ENCODE data around the gene SOCS1. TPM values are rescaled to one million over a fixed set of nuclear protein-coding genes. Genes with fewer than 3 reads are reported as not detected.

Gene SOCS1
- total and polyA plus RNA-seq, 9 of the 15 experiments (the other 6 are each of a cell fraction or from before 2014, with no cell fraction given): 0.04 to 7.5 (median 2.3) TPM

- BruUV-seq (replicated peaks): no TSS peak
- Histone ChIP-seq H2AFZ (ENCODE audit: low read depth, low read length) (peak overlapping the region; percentile 52; the same call in 1 of the 2 replicates), H3K36me3 (ENCODE audit: control insufficient read depth, insufficient read depth, low read length) (no peaks in the 10 kb centered on the region), H3K79me2 (ENCODE audit: control insufficient read depth, insufficient read depth, low read length) (no peaks in the 10 kb centered on the region), H3K4me1 (replicated peaks in 1 of 2; ENCODE audit: control insufficient read depth in 2 of 2, insufficient read depth in 2 of 2, low read length in 2 of 2) (peaks cover 0 to 9% of the 10 kb centered on the region in 2 experiments; a peak in 2 of 5 replicates), H3K9ac (ENCODE audit: insufficient read depth in 1 of 2, low read depth in 2 of 2, low read length in 2 of 2) (no peak overlapping the region), H3K9me1 (ENCODE audit: control insufficient read depth, insufficient read depth, low read length) (no peaks in the 10 kb centered on the region), H3K4me3 (no peak overlapping the region), H3K4me2 (ENCODE audit: insufficient read depth, low read length) (0 out of 2 replicates have a peak overlapping the region, but pooled peaks have one; percentile 7), H3K27ac (ENCODE audit: extremely low read depth, low read depth, low read length) (no peak overlapping the region), H4K20me1 (replicated peaks; ENCODE audit: control insufficient read depth, insufficient read depth, low read length) (no peaks in the 10 kb centered on the region), H3K27me3 (ENCODE audit: control insufficient read depth in 2 of 2, insufficient read depth in 2 of 2, low read length in 2 of 2) (peaks cover 0 to 6% of the 10 kb centered on the region in 2 experiments; a peak in 2 of 5 replicates), H3K9me3 (replicated peaks; ENCODE audit: control insufficient read depth, insufficient read depth, low read depth, low read length) (no peaks in the 10 kb centered on the region)
- intact Hi-C loops (cut with micrococcal nuclease): no loop called here
- ChIA-PET CTCF (ENCODE audit: low intra/inter-chr PET ratio) (no interaction called here), POLR2A (interaction anchor here (0.6 kb wide), 1 partner anchor 12 kb away, joined by 4 read pairs; no protein-coding TSS in a partner anchor)
- DNase-seq (ENCODE audit: extremely low read depth in 1 of 4, low spot score in 3 of 4) (peak in 2 of 4 experiments; percentile 23), ATAC-seq (no peak; the same call in 2 of the 3 replicates), FAIRE-seq (peak; percentile 19)
- 33% methylated on average over 18 of the region's 18 CpGs for WGBS (ENCODE audit: insufficient coverage, low coverage, missing lambda C conversion rate)
- in situ Hi-C loops (cut with MboI): no loop called here
- TF ChIP-seq FOXP1 (CRISPR knock-in tag; IDR thresholded peaks at IDR 0.05) (no peak), AFF4 (CRISPR knock-in tag; IDR thresholded peaks at IDR 0.05) (no peak), MYNN (IDR thresholded peaks at IDR 0.05) (no peak), MYNN (CRISPR knock-in tag; IDR thresholded peaks at IDR 0.05) (no peak), NRF1 (conservative IDR thresholded peaks at IDR 0.05 in 1 of 2, IDR thresholded peaks at IDR 0.05 in 1 of 2) (peak; percentile 86 to 88), NFIC (IDR thresholded peaks at IDR 0.05) (peak; percentile 87), ETV6 (IDR thresholded peaks at IDR 0.05; ENCODE audit: borderline replicate concordance in 1 of 2, low read depth in 2 of 2, low read length in 1 of 2) (no peak), ETV6 (CRISPR knock-in tag; IDR thresholded peaks at IDR 0.05; ENCODE audit: borderline replicate concordance) (no peak), TCF3 (CRISPR knock-in tag; IDR thresholded peaks at IDR 0.05) (no peak), BRF2 (IDR thresholded peaks at IDR 0.05; ENCODE audit: borderline replicate concordance, insufficient read depth, insufficient read length) (no peak)
Observed at GRCh38 chr16:11303405-11304138, 47.6 kb upstream of the SOCS1 start.

All from K562 (cell line).